WTC11 (cell line): ENCODE measurements around the gene TMEM217. TPM values are rescaled to one million over a fixed set of nuclear protein-coding genes. Genes with fewer than 3 reads are reported as not detected.

Experiments
- ATAC-seq: fragments of 200-7000 bp; cut with Tn5 transposase; 2 replicates; pipeline ENCODE4 v1.10.0; 2021; ENCODE audit warnings: mild to moderate bottlenecking, moderate library complexity
- CTCF ChIA-PET: fragments of 300-600 bp; sonication (Branson Sonifier 250); formaldehyde crosslinking; loops from one replicate; lab custom pipeline; 2021; ENCODE audit warnings: antibody characterized with exemption; lab: Charles Lee
- POLR2A ChIA-PET: fragments of 350-600 bp; sonication (Branson Sonifier 250); formaldehyde crosslinking; loops from one replicate; lab custom pipeline; 2021; ENCODE audit warnings: antibody characterized with exemption; lab: Charles Lee
- DNase-seq: peaks from one replicate; pipeline ENCODE4 v3.0.0; 2021; ENCODE audit warnings: low spot score
- H3K27ac Mint-ChIP-seq: 2 replicates; pipeline ENCODE4 v1.8.0; 2021; ENCODE audit warnings: mixed read lengths
- H3K27me3 Mint-ChIP-seq: 2 replicates; pipeline ENCODE4 v1.8.0; 2021; ENCODE audit warnings: low read depth, mild to moderate bottlenecking, moderate library complexity, mixed read lengths
- H3K36me3 Mint-ChIP-seq: 2 replicates; pipeline ENCODE4 v1.8.0; 2021; ENCODE audit warnings: mixed read lengths
- H3K4me1 Mint-ChIP-seq: 2 replicates; pipeline ENCODE4 v1.8.0; 2022; ENCODE audit warnings: mixed read lengths
- H3K4me3 Mint-ChIP-seq: 2 replicates; pipeline ENCODE4 v1.8.0; 2021; ENCODE audit warnings: mild to moderate bottlenecking, moderate library complexity, mixed read lengths
- H3K9me3 Mint-ChIP-seq: 2 replicates; pipeline ENCODE4 v1.8.0; 2021; ENCODE audit warnings: mixed read lengths
- ATF1 ChIP-seq: sonication (generic); formaldehyde crosslinking; IDR thresholded peaks from 2 replicates; pipeline ENCODE4 v1.8.1; 2023; ENCODE audit warnings: mild to moderate bottlenecking, moderate library complexity, missing genetic modification reagents
- ATF2 ChIP-seq: sonication (generic); formaldehyde crosslinking; IDR thresholded peaks from 2 replicates; pipeline ENCODE4 v1.8.1; 2022; ENCODE audit warnings: low read depth, missing genetic modification reagents, borderline replicate concordance
- EMX1 ChIP-seq: fragments of 250-450 bp; sonication (Bioruptor Pico); IDR thresholded peaks from 2 replicates; pipeline ENCODE4 v1.8.0; 2021; ENCODE audit warnings: mild to moderate bottlenecking
- GABPB1 ChIP-seq: sonication (generic); formaldehyde crosslinking; IDR thresholded peaks from 2 replicates; pipeline ENCODE4 v1.8.1; 2023; ENCODE audit warnings: mild to moderate bottlenecking, missing genetic modification reagents
- KAT7 ChIP-seq: sonication (generic); formaldehyde crosslinking; IDR thresholded peaks from 2 replicates; pipeline ENCODE4 v1.8.1; 2023; ENCODE audit warnings: missing genetic modification reagents, mild to moderate bottlenecking, borderline replicate concordance
- NFE2L1 ChIP-seq: sonication (generic); formaldehyde crosslinking; IDR thresholded peaks from 2 replicates; pipeline ENCODE4 v1.8.1; 2023; ENCODE audit warnings: missing genetic modification reagents
- TP53 ChIP-seq: sonication (generic); formaldehyde crosslinking; IDR thresholded peaks from 2 replicates; pipeline ENCODE4 v1.8.1; 2023; ENCODE audit warnings: mild to moderate bottlenecking, missing genetic modification reagents
- USF1 ChIP-seq: sonication (generic); formaldehyde crosslinking; IDR thresholded peaks from 2 replicates; pipeline ENCODE4 v1.8.0; 2022; ENCODE audit warnings: mild to moderate bottlenecking, missing genetic modification reagents
- ZNF317 ChIP-seq: sonication (generic); formaldehyde crosslinking; IDR thresholded peaks from 2 replicates; pipeline ENCODE4 v1.8.1; 2023; ENCODE audit warnings: low read depth, mild to moderate bottlenecking, moderate library complexity, missing genetic modification reagents, borderline replicate concordance
- ZNF423 ChIP-seq: fragments of 250-450 bp; sonication (Bioruptor Pico); IDR thresholded peaks from 2 replicates; pipeline ENCODE4 v2.1.2; 2022; ENCODE audit warnings: mild to moderate bottlenecking, moderate library complexity
- total RNA-seq: library from RNA; stranded (reverse); gene quantifications from 3 replicates; pipeline ENCODE4 v1.2.3, GENCODE V29; 2021
- TF ChIP-seq, protein P1 (sequence below): fragments of 200-600 bp; IDR thresholded peaks from 2 replicates; pipeline ENCODE4 v1.8.0; 2022; ENCODE audit warnings: antibody characterized with exemption
- TF ChIP-seq, protein P2 (sequence below): sonication (generic); formaldehyde crosslinking; IDR thresholded peaks from 2 replicates; pipeline ENCODE4 v1.8.0; 2023; ENCODE audit warnings: mild to moderate bottlenecking, missing genetic modification reagents
- TF ChIP-seq, protein P3 (sequence below): fragments of 250-450 bp; sonication (Bioruptor Pico); IDR thresholded peaks from 2 replicates; pipeline ENCODE4 v1.8.0; 2021; ENCODE audit warnings: mild to moderate bottlenecking

The TMEM217 gene
- total RNA-seq, 1 experiment from 2014 or later, result 0.61 TPM

- TF ChIP-seq, protein P1, sequence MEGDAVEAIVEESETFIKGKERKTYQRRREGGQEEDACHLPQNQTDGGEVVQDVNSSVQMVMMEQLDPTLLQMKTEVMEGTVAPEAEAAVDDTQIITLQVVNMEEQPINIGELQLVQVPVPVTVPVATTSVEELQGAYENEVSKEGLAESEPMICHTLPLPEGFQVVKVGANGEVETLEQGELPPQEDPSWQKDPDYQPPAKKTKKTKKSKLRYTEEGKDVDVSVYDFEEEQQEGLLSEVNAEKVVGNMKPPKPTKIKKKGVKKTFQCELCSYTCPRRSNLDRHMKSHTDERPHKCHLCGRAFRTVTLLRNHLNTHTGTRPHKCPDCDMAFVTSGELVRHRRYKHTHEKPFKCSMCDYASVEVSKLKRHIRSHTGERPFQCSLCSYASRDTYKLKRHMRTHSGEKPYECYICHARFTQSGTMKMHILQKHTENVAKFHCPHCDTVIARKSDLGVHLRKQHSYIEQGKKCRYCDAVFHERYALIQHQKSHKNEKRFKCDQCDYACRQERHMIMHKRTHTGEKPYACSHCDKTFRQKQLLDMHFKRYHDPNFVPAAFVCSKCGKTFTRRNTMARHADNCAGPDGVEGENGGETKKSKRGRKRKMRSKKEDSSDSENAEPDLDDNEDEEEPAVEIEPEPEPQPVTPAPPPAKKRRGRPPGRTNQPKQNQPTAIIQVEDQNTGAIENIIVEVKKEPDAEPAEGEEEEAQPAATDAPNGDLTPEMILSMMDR, result no peak
- TF ChIP-seq ZNF423 (CRISPR knock-in tag), result no peak
- TF ChIP-seq, protein P2, sequence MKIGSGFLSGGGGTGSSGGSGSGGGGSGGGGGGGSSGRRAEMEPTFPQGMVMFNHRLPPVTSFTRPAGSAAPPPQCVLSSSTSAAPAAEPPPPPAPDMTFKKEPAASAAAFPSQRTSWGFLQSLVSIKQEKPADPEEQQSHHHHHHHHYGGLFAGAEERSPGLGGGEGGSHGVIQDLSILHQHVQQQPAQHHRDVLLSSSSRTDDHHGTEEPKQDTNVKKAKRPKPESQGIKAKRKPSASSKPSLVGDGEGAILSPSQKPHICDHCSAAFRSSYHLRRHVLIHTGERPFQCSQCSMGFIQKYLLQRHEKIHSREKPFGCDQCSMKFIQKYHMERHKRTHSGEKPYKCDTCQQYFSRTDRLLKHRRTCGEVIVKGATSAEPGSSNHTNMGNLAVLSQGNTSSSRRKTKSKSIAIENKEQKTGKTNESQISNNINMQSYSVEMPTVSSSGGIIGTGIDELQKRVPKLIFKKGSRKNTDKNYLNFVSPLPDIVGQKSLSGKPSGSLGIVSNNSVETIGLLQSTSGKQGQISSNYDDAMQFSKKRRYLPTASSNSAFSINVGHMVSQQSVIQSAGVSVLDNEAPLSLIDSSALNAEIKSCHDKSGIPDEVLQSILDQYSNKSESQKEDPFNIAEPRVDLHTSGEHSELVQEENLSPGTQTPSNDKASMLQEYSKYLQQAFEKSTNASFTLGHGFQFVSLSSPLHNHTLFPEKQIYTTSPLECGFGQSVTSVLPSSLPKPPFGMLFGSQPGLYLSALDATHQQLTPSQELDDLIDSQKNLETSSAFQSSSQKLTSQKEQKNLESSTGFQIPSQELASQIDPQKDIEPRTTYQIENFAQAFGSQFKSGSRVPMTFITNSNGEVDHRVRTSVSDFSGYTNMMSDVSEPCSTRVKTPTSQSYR (CRISPR knock-in tag), result no peak
- no peak for TF ChIP-seq USF1 (CRISPR knock-in tag)
- no peak for TF ChIP-seq KAT7 (CRISPR knock-in tag)
- no peak for TF ChIP-seq ZNF317 (CRISPR knock-in tag)
- no peak for TF ChIP-seq GABPB1 (CRISPR knock-in tag)
- no peak for TF ChIP-seq NFE2L1
- no peak for TF ChIP-seq TP53 (CRISPR knock-in tag)
- no peak for TF ChIP-seq ATF2 (CRISPR knock-in tag)
- no peak for TF ChIP-seq EMX1
- TF ChIP-seq, protein P3, sequence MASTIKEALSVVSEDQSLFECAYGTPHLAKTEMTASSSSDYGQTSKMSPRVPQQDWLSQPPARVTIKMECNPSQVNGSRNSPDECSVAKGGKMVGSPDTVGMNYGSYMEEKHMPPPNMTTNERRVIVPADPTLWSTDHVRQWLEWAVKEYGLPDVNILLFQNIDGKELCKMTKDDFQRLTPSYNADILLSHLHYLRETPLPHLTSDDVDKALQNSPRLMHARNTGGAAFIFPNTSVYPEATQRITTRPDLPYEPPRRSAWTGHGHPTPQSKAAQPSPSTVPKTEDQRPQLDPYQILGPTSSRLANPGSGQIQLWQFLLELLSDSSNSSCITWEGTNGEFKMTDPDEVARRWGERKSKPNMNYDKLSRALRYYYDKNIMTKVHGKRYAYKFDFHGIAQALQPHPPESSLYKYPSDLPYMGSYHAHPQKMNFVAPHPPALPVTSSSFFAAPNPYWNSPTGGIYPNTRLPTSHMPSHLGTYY (CRISPR knock-in tag), result no peak
Observed at GRCh38 chr6:37168163-37168758, 89.7 kb downstream of the TMEM217 start (continued).

GRCh38 chr6:37162740-37163139 is 95.2 kb downstream of the TMEM217 start:
- DNase-seq (no peak), ATAC-seq (no peak)
- H3K4me3 Mint-ChIP-seq, result no peak overlapping the region
- CTCF ChIA-PET, result no interaction called here
- POLR2A ChIA-PET, result interaction anchor here (0.9 kb wide), 1 partner anchor 21 kb away, joined by 3 read pairs; no protein-coding TSS in a partner anchor
- H3K36me3 Mint-ChIP-seq, result no peaks in the 10 kb centered on the region
- H3K4me1 Mint-ChIP-seq, result peaks cover 13% of the 10 kb centered on the region
- no peak overlapping the region for H3K27ac Mint-ChIP-seq
- no peaks in the 10 kb centered on the region for H3K9me3 Mint-ChIP-seq
- TF ChIP-seq ATF1 (CRISPR knock-in tag), result no peak
- no peaks in the 10 kb centered on the region for H3K27me3 Mint-ChIP-seq

Other genes starting within 250 kb of the TMEM217 start
- gene PIM1, start 88.0 kb downstream of the TMEM217 start, total RNA-seq, result 64.7 to 81.2 TPM (median 78.1 TPM) in 3 replicates
- gene TBC1D22B, start 372 bp downstream of the TMEM217 start, total RNA-seq, result 16.4 to 18.7 TPM (median 16.7 TPM) in 3 replicates
- 33.1 to 35.9 TPM (median 33.3 TPM) in 3 replicates for gene RNF8, start 95.8 kb upstream of the TMEM217 start, total RNA-seq
- gene CMTR1, start 175.1 kb upstream of the TMEM217 start, total RNA-seq, result 33.3 to 38.6 TPM (median 35.8 TPM) in 3 replicates
- gene CCDC167, start 241.7 kb upstream of the TMEM217 start, total RNA-seq, result 19.1 to 21.6 TPM (median 19.9 TPM) in 3 replicates